Keratinocyte (primary cell): ENCODE measurements around the gene LRP1B. TPM values are rescaled to one million over a fixed set of nuclear protein-coding genes. Genes with fewer than 3 reads are reported as not detected.

Experiments used
- DNase-seq: peaks from one replicate; pipeline ENCODE4 v3.0.0-alpha.2; 2011; ENCODE audit warnings: low read depth, missing footprints, low spot score
- FAIRE-seq: peaks from 2 replicates; lab custom pipeline; 2011; peaks lifted over from hg19 to GRCh38; lab: Jason Lieb, UNC
- H2AFZ ChIP-seq: 2 replicates; pipeline ENCODE4 v1.6.0; 2012; ENCODE audit warnings: low read length, control low read depth, inconsistent platforms; ENCODE audit not compliant: control insufficient read depth
- H3K27ac ChIP-seq: 2 replicates; pipeline ENCODE4 v1.5.1; 2011; ENCODE audit warnings: low read length; ENCODE audit not compliant: control insufficient read depth, insufficient read depth
- H3K27me3 ChIP-seq: 3 replicates; pipeline ENCODE4 v1.6.0; 2011; ENCODE audit warnings: low read length; ENCODE audit not compliant: control insufficient read depth, insufficient read depth; ENCODE audit errors: extremely low read depth
- H3K36me3 ChIP-seq, 2 experiments: 2 replicates in 1 of 2; 3 replicates in 1 of 2; pipeline ENCODE4 v1.5.1; 2011; ENCODE audit warnings: low read length in 2 of 2, mild to moderate bottlenecking in 1 of 2; ENCODE audit not compliant: control insufficient read depth in 2 of 2, insufficient read depth in 2 of 2; ENCODE audit errors: extremely low read depth in 1 of 2
- H3K4me1 ChIP-seq: 3 replicates; pipeline ENCODE4 v1.5.1; 2011; ENCODE audit warnings: low read length; ENCODE audit not compliant: control insufficient read depth, insufficient read depth; ENCODE audit errors: extremely low read depth
- H3K4me2 ChIP-seq: 3 replicates; pipeline ENCODE4 v1.6.0; 2011; ENCODE audit warnings: low read depth, low read length; ENCODE audit not compliant: control insufficient read depth, insufficient read depth; ENCODE audit errors: extremely low read depth
- H3K4me3 ChIP-seq, 3 experiments: fragments of 200-600 bp in 1 of 3; sonication (generic) in 1 of 3; 2 replicates in 2 of 3; 3 replicates in 1 of 3; pipeline ENCODE4 v1.5.1; 2011 to 2016; ENCODE audit warnings: low read length in 3 of 3, mild to moderate bottlenecking in 3 of 3, control low read depth in 2 of 3, inconsistent platforms in 1 of 3, low read depth in 1 of 3, mixed read lengths in 1 of 3, mixed run types in 1 of 3, moderate library complexity in 1 of 3; ENCODE audit not compliant: control insufficient read depth in 2 of 3, insufficient read depth in 2 of 3; ENCODE audit errors: extremely low read depth in 1 of 3
- H3K79me2 ChIP-seq: 2 replicates; pipeline ENCODE4 v1.6.0; 2012; ENCODE audit warnings: low read length; ENCODE audit not compliant: control insufficient read depth, insufficient read depth
- H3K9ac ChIP-seq: 3 replicates; pipeline ENCODE4 v1.6.0; 2011; ENCODE audit warnings: low read length; ENCODE audit not compliant: control insufficient read depth, insufficient read depth; ENCODE audit errors: extremely low read depth
- H3K9me1 ChIP-seq: 3 replicates; pipeline ENCODE4 v1.6.0; 2011; ENCODE audit warnings: low read length; ENCODE audit not compliant: control insufficient read depth, insufficient read depth; ENCODE audit errors: extremely low read depth
- H3K9me3 ChIP-seq: 2 replicates; pipeline ENCODE4 v1.5.1; 2012; ENCODE audit warnings: low read depth, low read length; ENCODE audit not compliant: control insufficient read depth
- H4K20me1 ChIP-seq: 3 replicates; pipeline ENCODE4 v1.6.0; 2011; ENCODE audit warnings: low read length; ENCODE audit not compliant: control insufficient read depth, insufficient read depth; ENCODE audit errors: extremely low read depth
- CTCF ChIP-seq, 3 experiments: IDR thresholded peaks in 1 of 3; conservative IDR thresholded peaks in 1 of 3; optimal IDR thresholded peaks in 1 of 3; 2 replicates in 2 of 3; 3 replicates in 1 of 3; pipeline versions ENCODE3 to v1.5.1; 2011; ENCODE audit warnings: low read length in 3 of 3, mild to moderate bottlenecking in 3 of 3, moderate library complexity in 2 of 3, control low read depth in 1 of 3, inconsistent platforms in 1 of 3; ENCODE audit not compliant: insufficient read depth in 2 of 3; ENCODE audit errors: extremely low read depth in 1 of 3
- EZH2 ChIP-seq: IDR thresholded peaks from one replicate; pipeline ENCODE4 v1.6.1; 2012; ENCODE audit warnings: inconsistent platforms, mild to moderate bottlenecking, low read length, moderate library complexity
- dilution Hi-C: fragments of 300-500 bp; cut with MboI; formaldehyde crosslinking; loops from one replicate; pipeline ENCODE4 v1.7.0; 2020; ENCODE audit warnings: low sequenced_read_pairs; ENCODE audit not compliant: extremely low pct_ligation_motif_present
- polyA plus RNA-seq, 5 experiments: library from polyadenylated mRNA; depleted of rRNA in 3 of 5; stranded (reverse) in 3 of 5; stranded (forward) in 1 of 5; unstranded in 1 of 5; fragments of >200 nt; gene quantifications; 1 replicate in 1 of 5; 2 replicates in 3 of 5; 3 replicates in 1 of 5; pipeline versions ENCODE4 v1.2.1 to v1.2.3, GENCODE V29; 2011 to 2012; ENCODE audit warnings: missing spikeins in 2 of 5, low read depth in 1 of 5, low replicate concordance in 1 of 5

LRP1B gene
- polyA plus RNA-seq, 1 donor (not counting 4 experiments of a cell fraction or from before 2014, with no cell fraction given), result not detected

DNA sequence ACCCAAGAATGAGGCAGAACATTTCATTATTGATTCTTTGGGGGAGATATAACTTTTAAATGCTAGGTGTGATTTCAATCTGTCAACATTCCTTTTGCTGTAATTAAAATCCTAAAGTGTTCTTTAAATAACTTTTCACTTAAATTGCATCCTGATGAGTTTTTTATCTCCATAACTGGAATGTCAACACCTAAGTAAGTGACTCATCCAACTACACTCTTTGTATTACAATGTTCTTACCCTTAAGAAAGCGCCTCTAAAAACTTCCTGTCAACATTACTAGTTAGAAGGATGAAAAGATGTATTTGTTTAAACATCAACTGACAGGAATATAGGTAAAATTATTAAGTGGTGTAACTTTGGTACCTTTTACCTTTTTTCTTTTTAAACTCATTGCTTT is 1657.0 kb downstream of the LRP1B start:
- no peaks in the 10 kb centered on the region for H3K9me3 ChIP-seq
- no peak overlapping the region for H3K4me3 ChIP-seq
- no peak overlapping the region for H2AFZ ChIP-seq
- H3K27me3 ChIP-seq, result no peaks in the 10 kb centered on the region
- no peaks in the 10 kb centered on the region for H4K20me1 ChIP-seq
- no peak overlapping the region for H3K27ac ChIP-seq
- FAIRE-seq (no peak), DNase-seq (no peak)
- H3K9ac ChIP-seq, result no peak overlapping the region
- H3K36me3 ChIP-seq, result no peaks in the 10 kb centered on the region
- no peaks in the 10 kb centered on the region for H3K4me1 ChIP-seq
- TF ChIP-seq CTCF (optimal IDR thresholded peaks at IDR 0.05 in 1 of 3, IDR thresholded peaks at IDR 0.05 in 1 of 3, conservative IDR thresholded peaks at IDR 0.05 in 1 of 3; ENCODE audit: extremely low read depth in 1 of 3, insufficient read depth in 2 of 3, low read length in 3 of 3), result no peak
- no peak for TF ChIP-seq EZH2
- dilution Hi-C loops, result no loop called here
- no peaks in the 10 kb centered on the region for H3K9me1 ChIP-seq
- H3K4me2 ChIP-seq, result no peak overlapping the region
- no peaks in the 10 kb centered on the region for H3K79me2 ChIP-seq

DNA sequence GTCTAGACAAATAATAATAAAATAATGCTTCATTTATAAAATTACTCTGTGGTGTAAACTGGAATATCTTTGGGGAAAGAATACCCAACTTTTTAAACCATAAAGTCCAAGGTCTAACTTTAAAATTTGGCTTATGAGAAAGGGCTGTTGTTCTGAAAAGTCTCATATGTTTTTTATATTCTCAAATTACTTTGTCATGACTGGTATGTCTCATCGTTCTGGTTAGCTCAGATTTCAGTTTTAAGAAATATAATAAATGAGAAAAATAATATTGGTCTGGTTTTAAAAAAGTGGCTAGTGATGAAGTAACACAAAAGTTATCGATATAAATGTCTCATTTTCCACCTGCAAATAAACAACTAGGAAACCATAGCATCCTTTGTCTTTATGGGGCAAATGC is 1658.1 kb downstream of the LRP1B start:
- Histone ChIP-seq H3K4me2 (no peak overlapping the region), H4K20me1 (no peaks in the 10 kb centered on the region), H3K4me1 (no peaks in the 10 kb centered on the region), H3K4me3 (no peak overlapping the region), H3K27me3 (no peaks in the 10 kb centered on the region), H3K9me1 (no peaks in the 10 kb centered on the region), H3K79me2 (no peaks in the 10 kb centered on the region), H3K36me3 (no peaks in the 10 kb centered on the region), H3K9ac (no peak overlapping the region), H2AFZ (no peak overlapping the region), H3K9me3 (no peaks in the 10 kb centered on the region), H3K27ac (no peak overlapping the region)
- no peak for TF ChIP-seq EZH2
- DNase-seq, result no peak
- FAIRE-seq, result no peak
- dilution Hi-C loops, result no loop called here

DNA sequence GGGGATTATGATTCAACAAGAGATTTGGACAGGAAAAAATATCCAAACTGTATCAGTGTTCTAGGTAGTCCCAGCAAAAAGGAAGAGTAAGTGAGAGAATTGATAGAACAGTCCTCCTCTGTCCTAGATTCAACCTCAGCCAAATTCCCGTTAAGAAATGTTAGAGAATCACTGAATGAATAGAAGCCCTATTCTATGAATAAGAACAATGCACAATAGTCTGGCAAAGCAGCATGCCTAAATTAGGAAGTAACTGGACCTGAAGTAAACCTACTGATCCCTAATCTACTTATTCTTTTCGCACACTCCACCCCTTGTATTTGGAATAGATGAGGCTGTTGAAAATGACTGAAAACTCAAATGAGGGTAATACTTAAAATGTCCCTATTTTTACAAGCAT is 1665.5 kb downstream of the LRP1B start:
- dilution Hi-C loops, result no loop called here
- H3K4me1 ChIP-seq, result no peaks in the 10 kb centered on the region
- no peaks in the 10 kb centered on the region for H3K9me3 ChIP-seq
- no peaks in the 10 kb centered on the region for H3K79me2 ChIP-seq
- no peak for TF ChIP-seq CTCF (optimal IDR thresholded peaks at IDR 0.05 in 1 of 3, IDR thresholded peaks at IDR 0.05 in 1 of 3, conservative IDR thresholded peaks at IDR 0.05 in 1 of 3; ENCODE audit: extremely low read depth in 1 of 3, insufficient read depth in 2 of 3, low read length in 3 of 3)
- no peak for TF ChIP-seq EZH2
- DNase-seq, result no peak
- H4K20me1 ChIP-seq, result no peaks in the 10 kb centered on the region
- H2AFZ ChIP-seq, result no peak overlapping the region
- H3K9me1 ChIP-seq, result no peaks in the 10 kb centered on the region
- H3K4me3 ChIP-seq, result no peak overlapping the region
- no peak overlapping the region for H3K27ac ChIP-seq
- no peak overlapping the region for H3K9ac ChIP-seq
- no peaks in the 10 kb centered on the region for H3K27me3 ChIP-seq
- no peaks in the 10 kb centered on the region for H3K36me3 ChIP-seq
- no peak for FAIRE-seq
- H3K4me2 ChIP-seq, result no peak overlapping the region
